K562 (cell line): ENCODE measurements around the gene PPP1R12C. TPM values are rescaled to one million over a fixed set of nuclear protein-coding genes. Genes with fewer than 3 reads are reported as not detected.

Source experiments
- BHLHE40 ChIP-seq: IDR thresholded peaks from 2 replicates; pipeline ENCODE4 v1.6.1; 2011; ENCODE audit warnings: low read length, improper control_type of control experiment
- EP400 ChIP-seq: fragments of 450-650 bp; IDR thresholded peaks from 2 replicates; pipeline ENCODE4 v1.6.1; 2017; ENCODE audit warnings: antibody characterized with exemption, mild to moderate bottlenecking, moderate library complexity
- HNRNPUL1 ChIP-seq: fragments of 200-400 bp; formaldehyde crosslinking; IDR thresholded peaks from 2 replicates; pipeline ENCODE4 v1.6.1; 2017; ENCODE audit warnings: low read length
- JUN ChIP-seq, 2 experiments: sonication (generic) in 1 of 2; formaldehyde crosslinking in 1 of 2; IDR thresholded peaks; 2 replicates each; pipeline versions ENCODE4 v1.6.1 to v1.8.0; 2012 to 2022; ENCODE audit warnings: borderline replicate concordance in 2 of 2, mild to moderate bottlenecking in 2 of 2, improper control_type of control experiment in 1 of 2, low read depth in 1 of 2, low read length in 1 of 2, missing genetic modification reagents in 1 of 2
- KAT7 ChIP-seq: sonication (generic); formaldehyde crosslinking; IDR thresholded peaks from 2 replicates; pipeline ENCODE4 v1.8.0; 2022; ENCODE audit warnings: missing genetic modification reagents, mild to moderate bottlenecking, borderline replicate concordance
- KAT8 ChIP-seq: fragments of 450-650 bp; IDR thresholded peaks from 2 replicates; pipeline ENCODE4 v1.6.1; 2016; ENCODE audit warnings: low read depth, mild to moderate bottlenecking
- NCOR1 ChIP-seq: fragments of 450-650 bp; IDR thresholded peaks from 2 replicates; pipeline ENCODE4 v1.6.1; 2016; ENCODE audit warnings: mild to moderate bottlenecking, moderate library complexity
- PHF21A ChIP-seq: fragments of 450-650 bp; IDR thresholded peaks from 2 replicates; pipeline ENCODE4 v1.6.1; 2017; ENCODE audit warnings: low read depth, borderline replicate concordance
- RBM15 ChIP-seq: fragments of 200-400 bp; formaldehyde crosslinking; IDR thresholded peaks from 2 replicates; pipeline ENCODE4 v1.6.1; 2018; ENCODE audit warnings: mild to moderate bottlenecking, low read length, moderate library complexity; ENCODE audit not compliant: insufficient read depth
- RCOR1 ChIP-seq, 2 experiments: IDR thresholded peaks; 2 replicates each; pipeline ENCODE4 v1.6.1; 2012; ENCODE audit warnings: low read depth in 2 of 2, low read length in 2 of 2, borderline replicate concordance in 1 of 2, improper control_type of control experiment in 1 of 2
- SAFB ChIP-seq: fragments of 200-400 bp; formaldehyde crosslinking; IDR thresholded peaks from 2 replicates; pipeline ENCODE4 v1.6.1; 2017; ENCODE audit warnings: low read depth, low read length, borderline replicate concordance
- SRSF3 ChIP-seq: fragments of 200-400 bp; formaldehyde crosslinking; IDR thresholded peaks from 2 replicates; pipeline ENCODE4 v1.6.1; 2016; ENCODE audit warnings: mild to moderate bottlenecking, low read length, moderate library complexity; ENCODE audit not compliant: insufficient read depth
- STAG1 ChIP-seq: sonication (generic); formaldehyde crosslinking; IDR thresholded peaks from 2 replicates; pipeline ENCODE4 v1.5.0; 2020; ENCODE audit warnings: missing genetic modification reagents, borderline replicate concordance
- ZEB2 ChIP-seq: fragments of 450-650 bp; IDR thresholded peaks from 2 replicates; pipeline ENCODE4 v1.6.1; 2016
- ZNF184 ChIP-seq: sonication (generic); formaldehyde crosslinking; IDR thresholded peaks from 2 replicates; pipeline ENCODE4 v1.5.0; 2020; ENCODE audit warnings: missing genetic modification reagents
- ZNF24 ChIP-seq: fragments of 450-650 bp; IDR thresholded peaks from 2 replicates; pipeline ENCODE4 v1.6.1; 2016
- ZNF75A ChIP-seq: fragments of 450-650 bp; formaldehyde crosslinking; IDR thresholded peaks from 2 replicates; pipeline ENCODE4 v1.4.0; 2020; ENCODE audit warnings: mild to moderate bottlenecking
- polyA plus RNA-seq, 8 experiments: library from polyadenylated mRNA; depleted of rRNA in 4 of 8; stranded (reverse) in 5 of 8; unstranded in 3 of 8; fragments of >200 nt; fragmentation: Nextera tagmentation in 2 of 8; fragmentation: Illumina TruSeq in 1 of 8; extraction: Ambion mirVana in 2 of 8; extraction: Trizol in 1 of 8; gene quantifications; 2 replicates each; pipeline versions ENCODE4 v1.2.1 to v1.2.3, GENCODE V29; 2011 to 2014; ENCODE audit warnings: inconsistent platforms in 1 of 8, missing spikeins in 1 of 8
- total RNA-seq, 7 experiments: library from RNA; depleted of rRNA in 6 of 7; stranded (reverse); fragments of >200 nt in 6 of 7; fragmentation: Illumina TruSeq in 2 of 7; extraction: Trizol in 2 of 7; gene quantifications; 2 replicates each; pipeline versions ENCODE4 v1.2.1 to v1.2.3, GENCODE V29; 2011 to 2021; ENCODE audit warnings: low replicate concordance in 1 of 7
- TF ChIP-seq, protein P1 (sequence below), 3 experiments: IDR thresholded peaks in 2 of 3; conservative IDR thresholded peaks in 1 of 3; 2 replicates each; pipeline ENCODE4 v1.5.1; 2011 to 2012; ENCODE audit warnings: low read length in 3 of 3, mild to moderate bottlenecking in 3 of 3, control low read depth in 2 of 3, improper control_type of control experiment in 1 of 3, inconsistent platforms in 1 of 3, low read depth in 1 of 3, mixed read lengths in 1 of 3, moderate library complexity in 1 of 3; ENCODE audit not compliant: insufficient read depth in 2 of 3
- TF ChIP-seq, protein P2 (sequence below): fragments of 200-400 bp; formaldehyde crosslinking; IDR thresholded peaks from 2 replicates; pipeline ENCODE4 v1.6.1; 2017; ENCODE audit warnings: mild to moderate bottlenecking, low read depth, low read length, moderate library complexity
- TF ChIP-seq, protein P3 (sequence below): fragments of 250-450 bp; sonication (Bioruptor Pico); IDR thresholded peaks from 2 replicates; pipeline ENCODE4 v1.9.0; 2021; ENCODE audit warnings: mild to moderate bottlenecking, inconsistent platforms

Gene PPP1R12C
- total and polyA plus RNA-seq, 9 of the 15 experiments (the other 6 are each of a cell fraction or from before 2014, with no cell fraction given) = 1.8 to 136 (median 33.7) TPM

DNA sequence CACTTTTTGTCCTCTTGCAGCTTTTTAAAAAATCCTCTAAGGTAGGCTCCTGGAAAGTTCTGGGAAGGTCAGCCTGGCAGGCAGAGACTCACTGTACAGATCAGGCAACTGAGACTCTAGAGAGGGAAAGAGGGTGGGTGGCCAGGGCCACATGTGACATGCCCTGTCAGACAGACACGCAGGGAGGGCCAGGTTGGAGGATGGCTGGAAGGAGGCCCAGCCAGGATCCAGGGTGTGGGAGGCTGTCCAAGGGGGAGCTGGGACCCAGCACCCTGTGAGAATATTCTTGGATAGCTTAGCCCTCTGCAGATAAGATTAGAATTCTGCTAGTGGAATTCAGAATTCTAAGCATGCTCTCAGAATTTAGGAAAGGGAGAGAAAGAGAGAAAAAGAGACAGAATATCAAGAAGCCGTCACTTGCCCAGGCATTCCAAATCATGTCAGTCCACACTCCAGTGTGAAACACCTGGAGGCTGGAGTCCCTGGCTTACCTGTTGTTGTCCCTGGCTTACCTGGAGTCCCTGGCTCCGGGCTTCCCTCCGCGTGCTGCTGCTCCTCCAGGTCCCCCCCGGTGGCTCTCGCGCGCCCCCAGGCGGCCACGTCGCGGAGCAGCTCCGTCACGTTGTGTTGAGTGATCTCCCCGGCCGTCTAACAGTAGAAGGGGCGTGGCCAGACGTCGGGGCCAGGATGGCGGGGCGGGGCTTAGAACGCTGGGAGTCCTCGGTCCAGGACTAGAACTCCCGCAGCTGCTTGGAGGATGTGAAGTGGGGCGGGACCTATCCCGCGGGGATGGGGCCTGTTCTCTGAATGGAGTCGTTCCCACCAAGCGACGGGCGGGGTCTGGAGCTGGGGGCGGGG is 42.9 kb upstream of the PPP1R12C start (continued):
- peak; percentile 80 for TF ChIP-seq EP400
- TF ChIP-seq ZEB2 = peak; percentile 98
- no peak for TF ChIP-seq ZNF75A
- TF ChIP-seq, protein P1, sequence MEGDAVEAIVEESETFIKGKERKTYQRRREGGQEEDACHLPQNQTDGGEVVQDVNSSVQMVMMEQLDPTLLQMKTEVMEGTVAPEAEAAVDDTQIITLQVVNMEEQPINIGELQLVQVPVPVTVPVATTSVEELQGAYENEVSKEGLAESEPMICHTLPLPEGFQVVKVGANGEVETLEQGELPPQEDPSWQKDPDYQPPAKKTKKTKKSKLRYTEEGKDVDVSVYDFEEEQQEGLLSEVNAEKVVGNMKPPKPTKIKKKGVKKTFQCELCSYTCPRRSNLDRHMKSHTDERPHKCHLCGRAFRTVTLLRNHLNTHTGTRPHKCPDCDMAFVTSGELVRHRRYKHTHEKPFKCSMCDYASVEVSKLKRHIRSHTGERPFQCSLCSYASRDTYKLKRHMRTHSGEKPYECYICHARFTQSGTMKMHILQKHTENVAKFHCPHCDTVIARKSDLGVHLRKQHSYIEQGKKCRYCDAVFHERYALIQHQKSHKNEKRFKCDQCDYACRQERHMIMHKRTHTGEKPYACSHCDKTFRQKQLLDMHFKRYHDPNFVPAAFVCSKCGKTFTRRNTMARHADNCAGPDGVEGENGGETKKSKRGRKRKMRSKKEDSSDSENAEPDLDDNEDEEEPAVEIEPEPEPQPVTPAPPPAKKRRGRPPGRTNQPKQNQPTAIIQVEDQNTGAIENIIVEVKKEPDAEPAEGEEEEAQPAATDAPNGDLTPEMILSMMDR (IDR thresholded peaks at IDR 0.05 in 2 of 3, conservative IDR thresholded peaks at IDR 0.05 in 1 of 3; ENCODE audit: insufficient read depth in 2 of 3, low read depth in 1 of 3, low read length in 3 of 3) = peak; percentile 97 to 98 (median 97)
- TF ChIP-seq, protein P2, sequence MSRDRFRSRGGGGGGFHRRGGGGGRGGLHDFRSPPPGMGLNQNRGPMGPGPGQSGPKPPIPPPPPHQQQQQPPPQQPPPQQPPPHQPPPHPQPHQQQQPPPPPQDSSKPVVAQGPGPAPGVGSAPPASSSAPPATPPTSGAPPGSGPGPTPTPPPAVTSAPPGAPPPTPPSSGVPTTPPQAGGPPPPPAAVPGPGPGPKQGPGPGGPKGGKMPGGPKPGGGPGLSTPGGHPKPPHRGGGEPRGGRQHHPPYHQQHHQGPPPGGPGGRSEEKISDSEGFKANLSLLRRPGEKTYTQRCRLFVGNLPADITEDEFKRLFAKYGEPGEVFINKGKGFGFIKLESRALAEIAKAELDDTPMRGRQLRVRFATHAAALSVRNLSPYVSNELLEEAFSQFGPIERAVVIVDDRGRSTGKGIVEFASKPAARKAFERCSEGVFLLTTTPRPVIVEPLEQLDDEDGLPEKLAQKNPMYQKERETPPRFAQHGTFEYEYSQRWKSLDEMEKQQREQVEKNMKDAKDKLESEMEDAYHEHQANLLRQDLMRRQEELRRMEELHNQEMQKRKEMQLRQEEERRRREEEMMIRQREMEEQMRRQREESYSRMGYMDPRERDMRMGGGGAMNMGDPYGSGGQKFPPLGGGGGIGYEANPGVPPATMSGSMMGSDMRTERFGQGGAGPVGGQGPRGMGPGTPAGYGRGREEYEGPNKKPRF = no peak
- TF ChIP-seq RCOR1 (IDR thresholded peaks at IDR 0.05; ENCODE audit: borderline replicate concordance in 1 of 2, low read depth in 2 of 2, low read length in 2 of 2) = peak; percentile 10 to 83; a peak in 1 of 4 replicates
- no peak for TF ChIP-seq SAFB
- TF ChIP-seq ZNF24 = no peak; the same call in 1 of the 2 replicates
- TF ChIP-seq PHF21A = 0 out of 2 replicates have a peak, but pooled peaks have one; percentile 64
- TF ChIP-seq NCOR1 = peak; percentile 35; the same call in 1 of the 2 replicates
- 0 out of 2 replicates have a peak, but pooled peaks have one; percentile 52 for TF ChIP-seq KAT7 (CRISPR knock-in tag)
- no peak for TF ChIP-seq RBM15
- TF ChIP-seq, protein P3, sequence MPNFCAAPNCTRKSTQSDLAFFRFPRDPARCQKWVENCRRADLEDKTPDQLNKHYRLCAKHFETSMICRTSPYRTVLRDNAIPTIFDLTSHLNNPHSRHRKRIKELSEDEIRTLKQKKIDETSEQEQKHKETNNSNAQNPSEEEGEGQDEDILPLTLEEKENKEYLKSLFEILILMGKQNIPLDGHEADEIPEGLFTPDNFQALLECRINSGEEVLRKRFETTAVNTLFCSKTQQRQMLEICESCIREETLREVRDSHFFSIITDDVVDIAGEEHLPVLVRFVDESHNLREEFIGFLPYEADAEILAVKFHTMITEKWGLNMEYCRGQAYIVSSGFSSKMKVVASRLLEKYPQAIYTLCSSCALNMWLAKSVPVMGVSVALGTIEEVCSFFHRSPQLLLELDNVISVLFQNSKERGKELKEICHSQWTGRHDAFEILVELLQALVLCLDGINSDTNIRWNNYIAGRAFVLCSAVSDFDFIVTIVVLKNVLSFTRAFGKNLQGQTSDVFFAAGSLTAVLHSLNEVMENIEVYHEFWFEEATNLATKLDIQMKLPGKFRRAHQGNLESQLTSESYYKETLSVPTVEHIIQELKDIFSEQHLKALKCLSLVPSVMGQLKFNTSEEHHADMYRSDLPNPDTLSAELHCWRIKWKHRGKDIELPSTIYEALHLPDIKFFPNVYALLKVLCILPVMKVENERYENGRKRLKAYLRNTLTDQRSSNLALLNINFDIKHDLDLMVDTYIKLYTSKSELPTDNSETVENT (CRISPR knock-in tag) = peak; percentile 66; the same call in 1 of the 2 replicates
- peak; percentile 46; the same call in 1 of the 2 replicates for TF ChIP-seq JUN (IDR thresholded peaks at IDR 0.05; ENCODE audit: borderline replicate concordance, low read depth, low read length)
- no peak for TF ChIP-seq JUN (CRISPR knock-in tag; IDR thresholded peaks at IDR 0.05; ENCODE audit: borderline replicate concordance)
- no peak for TF ChIP-seq ZNF184 (CRISPR knock-in tag)
- TF ChIP-seq BHLHE40 = peak; percentile 90
- TF ChIP-seq SRSF3 = no peak
- TF ChIP-seq STAG1 = peak; percentile 46; the same call in 1 of the 2 replicates
- no peak for TF ChIP-seq HNRNPUL1
- TF ChIP-seq KAT8 = no peak
